H1 (cell line): Measurements from ENCODE around the gene TUBB1. TPM values are rescaled to one million over a fixed set of nuclear protein-coding genes. Genes with fewer than 3 reads are reported as not detected.

Experiments used
- CTCF ChIA-PET: fragments of 300-600 bp; sonication (Branson Sonifier 250); formaldehyde crosslinking; loops from one replicate; lab custom pipeline; 2021; ENCODE audit not compliant: partially characterized antibody; lab: Charles Lee
- POLR2A ChIA-PET: fragments of 300-600 bp; sonication (Branson Sonifier 250); formaldehyde crosslinking; loops from one replicate; lab custom pipeline; 2021; ENCODE audit warnings: inconsistent platforms; ENCODE audit not compliant: partially characterized antibody; lab: Charles Lee
- DNase-seq, 2 experiments: peaks; one replicate each; pipeline versions ENCODE4 v3.0.0 to v3.0.0-alpha.2; 2010 to 2022; ENCODE audit warnings: low spot score in 2 of 2, low read depth in 1 of 2, mixed read lengths in 1 of 2
- FAIRE-seq: peaks from 2 replicates; lab custom pipeline; 2011; peaks lifted over from hg19 to GRCh38; lab: Jason Lieb, UNC
- H2AFZ ChIP-seq: 2 replicates; pipeline ENCODE4 v1.8.1; 2012; ENCODE audit warnings: low read length, inconsistent platforms
- H2AK5ac ChIP-seq: 2 replicates; pipeline ENCODE4 v1.6.1; 2013; ENCODE audit warnings: low read depth, low read length
- H2BK120ac ChIP-seq: replicated peaks from 2 replicates; pipeline ENCODE3; 2013; ENCODE audit warnings: low read depth, low read length, inconsistent platforms
- H2BK12ac ChIP-seq: 2 replicates; pipeline ENCODE4 v1.6.1; 2013; ENCODE audit warnings: low read depth, low read length
- H2BK15ac ChIP-seq: 2 replicates; pipeline ENCODE4 v1.6.1; 2013; ENCODE audit warnings: low read length
- H2BK20ac ChIP-seq: 2 replicates; pipeline ENCODE4 v1.6.1; 2013; ENCODE audit warnings: low read length
- H2BK5ac ChIP-seq: 2 replicates; pipeline ENCODE4 v1.6.1; 2013; ENCODE audit warnings: low read depth, low read length
- H3K14ac ChIP-seq: 2 replicates; pipeline ENCODE4 v1.6.1; 2013; ENCODE audit warnings: inconsistent platforms; ENCODE audit not compliant: insufficient read length
- H3K18ac ChIP-seq: 2 replicates; pipeline ENCODE4 v1.6.1; 2013; ENCODE audit warnings: low read length; ENCODE audit errors: extremely low read depth
- H3K23ac ChIP-seq: 2 replicates; pipeline ENCODE4 v1.6.1; 2013; ENCODE audit warnings: inconsistent platforms; ENCODE audit not compliant: insufficient read length
- H3K23me2 ChIP-seq: 2 replicates; pipeline ENCODE4 v1.6.1; 2013; ENCODE audit warnings: low read depth, low read length
- H3K27ac ChIP-seq: 2 replicates; pipeline ENCODE4 v1.6.1; 2011; ENCODE audit warnings: low read depth, low read length, inconsistent platforms
- H3K27me3 ChIP-seq, 4 experiments: replicated peaks in 1 of 4; 1 replicate in 1 of 4; 2 replicates in 3 of 4; pipeline versions ENCODE4 v1.6.1 to v1.8.1; 2011 to 2013; ENCODE audit warnings: low read length in 3 of 4, mild to moderate bottlenecking in 3 of 4, inconsistent platforms in 2 of 4, mixed read lengths in 2 of 4, moderate library complexity in 1 of 4; ENCODE audit not compliant: control insufficient read depth in 3 of 4, insufficient read depth in 3 of 4; ENCODE audit errors: extremely low read depth in 1 of 4
- H3K36me3 ChIP-seq, 4 experiments: 2 replicates each; pipeline versions ENCODE4 v1.6.1 to v1.8.1; 2011 to 2013; ENCODE audit warnings: mild to moderate bottlenecking in 4 of 4, low read length in 3 of 4, moderate library complexity in 2 of 4, control low read depth in 1 of 4, inconsistent platforms in 1 of 4; ENCODE audit not compliant: insufficient read depth in 4 of 4, control insufficient read depth in 2 of 4
- H3K4ac ChIP-seq: replicated peaks from 2 replicates; pipeline ENCODE3; 2013; ENCODE audit warnings: low read length, low read depth, mixed read lengths, inconsistent platforms; ENCODE audit not compliant: insufficient read length
- H3K4me1 ChIP-seq, 4 experiments: replicated peaks in 1 of 4; 1 replicate in 1 of 4; 2 replicates in 3 of 4; pipeline versions ENCODE4 v1.6.1 to v1.8.1; 2011 to 2013; ENCODE audit warnings: low read length in 3 of 4, inconsistent platforms in 2 of 4, mixed read lengths in 1 of 4; ENCODE audit not compliant: insufficient read depth in 4 of 4, control insufficient read depth in 3 of 4
- H3K4me2 ChIP-seq, 2 experiments: 2 replicates each; pipeline versions ENCODE4 v1.6.1 to v1.8.1; 2011 to 2013; ENCODE audit warnings: low read depth in 2 of 2, low read length in 2 of 2, control low read depth in 1 of 2, inconsistent platforms in 1 of 2, mild to moderate bottlenecking in 1 of 2; ENCODE audit not compliant: insufficient read depth in 1 of 2
- H3K4me3 ChIP-seq, 4 experiments: fragments of 200-600, 300-600 bp in 1 of 4; sonication (generic), shearing (Covaris generic), sonication (Bioruptor Twin) in 1 of 4; 2 replicates each; pipeline versions ENCODE4 v1.5.1 to v1.8.1; 2011 to 2016; ENCODE audit warnings: low read length in 4 of 4, low read depth in 3 of 4, control low read depth in 2 of 4, inconsistent platforms in 2 of 4, mild to moderate bottlenecking in 2 of 4, mixed read lengths in 1 of 4, moderate library complexity in 1 of 4; ENCODE audit not compliant: insufficient read depth in 2 of 4; ENCODE audit errors: extremely low read depth in 1 of 4
- H3K56ac ChIP-seq: replicated peaks from 2 replicates; pipeline ENCODE3; 2013; ENCODE audit warnings: low read depth, mild to moderate bottlenecking, mixed read lengths, low read length, inconsistent platforms; ENCODE audit not compliant: insufficient read length
- H3K79me1 ChIP-seq: 2 replicates; pipeline ENCODE4 v1.6.1; 2013; ENCODE audit warnings: low read depth, low read length, control low read depth
- H3K79me2 ChIP-seq, 2 experiments: 2 replicates each; pipeline versions ENCODE4 v1.6.1 to v1.8.1; 2012 to 2013; ENCODE audit warnings: low read length in 2 of 2, mild to moderate bottlenecking in 2 of 2, inconsistent platforms in 1 of 2; ENCODE audit not compliant: insufficient read depth in 2 of 2, control insufficient read depth in 1 of 2
- H3K9ac ChIP-seq, 4 experiments: replicated peaks in 1 of 4; 1 replicate in 1 of 4; 2 replicates in 3 of 4; pipeline versions ENCODE4 v1.6.1 to v1.8.1; 2011 to 2013; ENCODE audit warnings: low read depth in 3 of 4, low read length in 3 of 4, control low read depth in 2 of 4, mild to moderate bottlenecking in 2 of 4, moderate library complexity in 2 of 4, inconsistent platforms in 1 of 4; ENCODE audit errors: extremely low read depth in 1 of 4
- H3K9me3 ChIP-seq, 2 experiments: 2 replicates each; pipeline versions ENCODE4 v1.6.1 to v1.8.1; 2012 to 2013; ENCODE audit warnings: mild to moderate bottlenecking in 2 of 2, moderate library complexity in 2 of 2, control low read depth in 1 of 2, inconsistent platforms in 1 of 2, low read depth in 1 of 2, low read length in 1 of 2, mixed read lengths in 1 of 2; ENCODE audit not compliant: insufficient read depth in 2 of 2
- H4K20me1 ChIP-seq, 2 experiments: replicated peaks in 1 of 2; 2 replicates each; pipeline versions ENCODE3 to v1.8.1; 2011 to 2013; ENCODE audit warnings: inconsistent platforms in 2 of 2, low read length in 2 of 2, mild to moderate bottlenecking in 1 of 2; ENCODE audit not compliant: insufficient read depth in 2 of 2, control insufficient read depth in 1 of 2
- H4K5ac ChIP-seq: 2 replicates; pipeline ENCODE4 v1.6.1; 2013; ENCODE audit warnings: low read length, low read depth, mixed read lengths, inconsistent platforms; ENCODE audit not compliant: insufficient read length
- H4K8ac ChIP-seq: 2 replicates; pipeline ENCODE4 v1.8.0; 2013; ENCODE audit warnings: mild to moderate bottlenecking, moderate library complexity, low read length, inconsistent platforms; ENCODE audit not compliant: insufficient read depth; ENCODE audit errors: extremely low read depth
- H4K91ac ChIP-seq: replicated peaks from 2 replicates; pipeline ENCODE3; 2013; ENCODE audit warnings: low read length, mixed read lengths, inconsistent platforms; ENCODE audit not compliant: insufficient read length
- CEBPB ChIP-seq: IDR thresholded peaks from 2 replicates; pipeline ENCODE4 v1.6.1; 2012; ENCODE audit warnings: low read depth, low read length
- CHD2 ChIP-seq: IDR thresholded peaks from 2 replicates; pipeline ENCODE4 v1.6.1; 2012; ENCODE audit warnings: low read length, improper control_type of control experiment
- FOSL1 ChIP-seq: IDR thresholded peaks from 2 replicates; pipeline ENCODE4 v1.6.1; 2011; ENCODE audit warnings: mild to moderate bottlenecking, low read depth, low read length, moderate library complexity; ENCODE audit not compliant: insufficient read depth
- KDM1A ChIP-seq: fragments of 200-600, 300-600 bp; sonication (generic); IDR thresholded peaks from 2 replicates; pipeline ENCODE4 v1.7.1; 2016; ENCODE audit warnings: mild to moderate bottlenecking, low read length, borderline replicate concordance
- SP1 ChIP-seq: IDR thresholded peaks from 2 replicates; pipeline ENCODE4 v1.6.1; 2011; ENCODE audit warnings: low read depth, low read length
- SP4 ChIP-seq: IDR thresholded peaks from 2 replicates; pipeline ENCODE4 v1.6.1; 2012; ENCODE audit warnings: low read length, inconsistent platforms
- SRF ChIP-seq: IDR thresholded peaks from 2 replicates; pipeline ENCODE4 v1.6.1; 2011; ENCODE audit warnings: mild to moderate bottlenecking, low read depth, low read length, moderate library complexity
- TAF1 ChIP-seq: IDR thresholded peaks from 2 replicates; pipeline ENCODE4 v1.6.1; 2011; ENCODE audit warnings: mild to moderate bottlenecking, low read depth, low read length
- TAF7 ChIP-seq: optimal IDR thresholded peaks from 2 replicates; pipeline ENCODE3; 2011; ENCODE audit warnings: low read depth, mild to moderate bottlenecking, inconsistent platforms, low read length, moderate library complexity, borderline replicate concordance
- USF2 ChIP-seq: IDR thresholded peaks from 2 replicates; pipeline ENCODE4 v1.6.1; 2011; ENCODE audit warnings: low read length, improper control_type of control experiment
- WGBS, 2 experiments: shearing (Covaris generic) in 1 of 2; methylation state at CpG; one replicate each; pipeline versions ENCODE4 v1.1.6 to v1.1.7; 2013 to 2015; ENCODE audit warnings: low lambda C conversion rate in 2 of 2, mixed read lengths in 2 of 2, inconsistent platforms in 1 of 2, low coverage in 1 of 2, missing lambda C conversion rate in 1 of 2; ENCODE audit not compliant: insufficient replicate concordance in 2 of 2, insufficient coverage in 1 of 2, insufficient read length in 1 of 2; ENCODE audit errors: extremely low coverage in 1 of 2, missing lambda C conversion rate in 1 of 2; 5-methylcytosine and 5-hydroxymethylcytosine counted together
- polyA plus RNA-seq, 7 experiments: library from polyadenylated mRNA; depleted of rRNA in 3 of 7; stranded (reverse) in 5 of 7; unstranded in 2 of 7; fragments of >200 nt in 5 of 7; fragments of 200-250 nt in 2 of 7; gene quantifications; 1 replicate in 5 of 7; 2 replicates in 1 of 7; 4 replicates in 1 of 7; pipeline versions ENCODE4 v1.2.1 to v1.2.3, GENCODE V29; 2011 to 2013; ENCODE audit warnings: missing spikeins in 2 of 7, mixed read lengths in 2 of 7
- total RNA-seq: library from RNA; stranded (reverse); fragmentation: NEBNext Ultra II Directional; extraction: Animal tissue kit (Norgen Biotek cat#: 25700); gene quantifications from 2 replicates; pipeline ENCODE4 v1.2.1, GENCODE V29; 2021

Gene TUBB1
- total and polyA plus RNA-seq, 2 of the 8 experiments (the other 6 are each of a cell fraction or from before 2014, with no cell fraction given): not detected

DNA sequence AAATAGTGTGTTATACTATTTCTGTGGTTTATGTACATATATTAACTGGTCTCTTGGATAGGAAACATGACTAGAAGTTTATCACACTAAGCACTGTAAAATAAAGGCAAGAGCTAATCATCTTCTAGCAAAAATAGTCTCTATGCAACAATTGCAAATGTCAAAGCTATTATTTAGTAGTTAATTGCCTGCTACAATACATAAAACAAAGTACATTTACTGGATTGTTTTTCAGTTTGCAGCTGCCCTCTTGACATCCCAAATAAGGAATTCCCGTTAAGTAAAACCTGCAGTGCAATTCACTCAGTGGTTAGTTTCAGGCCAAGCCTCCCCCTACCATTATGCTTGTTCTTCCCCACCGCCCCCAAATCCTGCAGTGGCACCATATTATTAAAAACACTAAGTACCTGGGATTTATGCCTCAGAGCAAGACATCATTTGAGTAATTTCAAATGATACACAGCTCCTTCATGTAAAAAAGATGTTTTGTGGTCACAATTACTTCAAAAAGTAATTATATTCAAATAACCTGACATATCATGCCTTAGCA is 14.5 kb downstream of the TUBB1 start:
- no peak overlapping the region for H3K4ac ChIP-seq
- no peak overlapping the region for H2AFZ ChIP-seq
- H3K4me3 ChIP-seq: no peak overlapping the region
- no peak overlapping the region; a peak in 1 of 4 replicates for H3K4me2 ChIP-seq
- no peak overlapping the region for H3K14ac ChIP-seq
- no peak overlapping the region for H2BK120ac ChIP-seq
- no peak overlapping the region for H3K23ac ChIP-seq
- no peak overlapping the region for H2BK15ac ChIP-seq
- no peak overlapping the region for H2BK20ac ChIP-seq
- peaks cover 2 to 54% (median 15%) of the 10 kb centered on the region in 4 experiments; a peak in 5 of 8 replicates for H3K36me3 ChIP-seq
- FAIRE-seq: no peak
- ChIA-PET CTCF (interaction anchor here (0.6 to 1.7 kb wide), 7 partner anchors 9 to 379 kb away, joined by 3 to 5 read pairs (median 4); no protein-coding TSS in a partner anchor), POLR2A (interaction anchor here (0.6 to 3.1 kb wide), 6 partner anchors 9 to 147 kb away, joined by 3 to 28 read pairs (median 4); partner anchors contain the start of gene PRELID3B)
- H4K20me1 ChIP-seq: peaks cover 2 to 7% of the 10 kb centered on the region in 2 experiments
- no peak overlapping the region for H2BK12ac ChIP-seq
- peaks cover 0 to 5% (median 1%) of the 10 kb centered on the region in 4 experiments; a peak in 2 of 7 replicates for H3K27me3 ChIP-seq
- DNase-seq: no peak
- H4K8ac ChIP-seq: no peak overlapping the region
- peaks cover 2% of the 10 kb centered on the region for H3K79me1 ChIP-seq
- no peaks in the 10 kb centered on the region for H3K9me3 ChIP-seq
- H2BK5ac ChIP-seq: no peak overlapping the region
- H3K18ac ChIP-seq: no peak overlapping the region
- H3K9ac ChIP-seq: no peak overlapping the region
- 96% methylated on average over 2 of the region's 2 CpGs; no CpG with 5 or more reads in 1 of the 2 experiments for WGBS, 2 experiments
- no peak overlapping the region for H4K5ac ChIP-seq
- no peak overlapping the region for H4K91ac ChIP-seq
- peaks cover 0 to 6% (median 1%) of the 10 kb centered on the region in 4 experiments; a peak in 3 of 7 replicates for H3K4me1 ChIP-seq
- peaks cover 5% of the 10 kb centered on the region for H3K23me2 ChIP-seq
- no peak overlapping the region for H3K27ac ChIP-seq
- TF ChIP-seq SP1 (no peak), CEBPB (no peak), CHD2 (no peak), TAF1 (no peak), TAF7 (no peak), SP4 (no peak), KDM1A (no peak), USF2 (no peak), FOSL1 (no peak), SRF (no peak)
- H3K56ac ChIP-seq: no peak overlapping the region
- no peak overlapping the region for H2AK5ac ChIP-seq
- peaks cover 6 to 15% of the 10 kb centered on the region in 2 experiments; a peak in 3 of 4 replicates for H3K79me2 ChIP-seq
